ENCODE results near the gene PTPRM. TPM values are rescaled to one million over a fixed set of nuclear protein-coding genes. Genes with fewer than 3 reads are reported as not detected.

Gene PTPRM
- total RNA-seq, 1 experiment from 2014 or later, result 42.3 TPM

GRCh38 chr18:8037296-8037695, 470.2 kb downstream of the PTPRM start:
- H3K4me3 Mint-ChIP-seq (ENCODE audit: low read depth, unreplicated experiment), result no peak overlapping the region
- no peaks in the 10 kb centered on the region for H3K9me3 Mint-ChIP-seq (ENCODE audit: low read depth, unreplicated experiment)
- no peaks in the 10 kb centered on the region for H3K27me3 Mint-ChIP-seq (ENCODE audit: unreplicated experiment)
- H3K36me3 Mint-ChIP-seq (ENCODE audit: insufficient read depth, unreplicated experiment), result no peaks in the 10 kb centered on the region
- H3K27ac Mint-ChIP-seq (ENCODE audit: unreplicated experiment), result no peak overlapping the region
- intact Hi-C loops (cut with micrococcal nuclease; ENCODE audit: unreplicated experiment), result no loop called here
- H3K4me1 Mint-ChIP-seq (ENCODE audit: low read depth, unreplicated experiment), result no peaks in the 10 kb centered on the region
- DNase-seq, result no peak
- no peak for TF ChIP-seq CTCF (IDR thresholded peaks at IDR 0.05; ENCODE audit: unreplicated experiment)
- CTCF ChIA-PET, result interaction anchor here (0.9 kb wide), 1 partner anchor 247 kb away, joined by 3 read pairs; no protein-coding TSS in a partner anchor
- no TSS peak for BruUV-seq (replicated peaks)

- no peak for DNase-seq
- Mint-ChIP-seq H3K4me1 (ENCODE audit: low read depth, unreplicated experiment) (peaks cover under 1% of the 10 kb centered on the region), H3K4me3 (ENCODE audit: low read depth, unreplicated experiment) (no peak overlapping the region), H3K27ac (ENCODE audit: unreplicated experiment) (no peak overlapping the region), H3K36me3 (ENCODE audit: insufficient read depth, unreplicated experiment) (no peaks in the 10 kb centered on the region), H3K9me3 (ENCODE audit: low read depth, unreplicated experiment) (no peaks in the 10 kb centered on the region), H3K27me3 (ENCODE audit: unreplicated experiment) (no peaks in the 10 kb centered on the region)
- no TSS peak for BruUV-seq (replicated peaks)
- no peak for TF ChIP-seq CTCF (IDR thresholded peaks at IDR 0.05; ENCODE audit: unreplicated experiment)
- intact Hi-C loops (cut with micrococcal nuclease; ENCODE audit: unreplicated experiment), result no loop called here
- CTCF ChIA-PET, result no interaction called here
Measured at GRCh38 chr18:8040021-8040420, 472.9 kb downstream of the PTPRM start.

GRCh38 chr18:8041526-8042111, 474.5 kb downstream of the PTPRM start:
- no peak for TF ChIP-seq CTCF (IDR thresholded peaks at IDR 0.05; ENCODE audit: unreplicated experiment)
- CTCF ChIA-PET, result no interaction called here
- H3K4me1 Mint-ChIP-seq (ENCODE audit: low read depth, unreplicated experiment), result peaks cover 8% of the 10 kb centered on the region

GRCh38 chr18:8044004-8044403, 476.9 kb downstream of the PTPRM start:
- DNase-seq, result no peak
- Mint-ChIP-seq H3K36me3 (ENCODE audit: insufficient read depth, unreplicated experiment) (no peaks in the 10 kb centered on the region), H3K4me1 (ENCODE audit: low read depth, unreplicated experiment) (peaks cover 8% of the 10 kb centered on the region), H3K9me3 (ENCODE audit: low read depth, unreplicated experiment) (no peaks in the 10 kb centered on the region), H3K4me3 (ENCODE audit: low read depth, unreplicated experiment) (no peak overlapping the region), H3K27me3 (ENCODE audit: unreplicated experiment) (no peaks in the 10 kb centered on the region), H3K27ac (ENCODE audit: unreplicated experiment) (no peak overlapping the region)
- no TSS peak for BruUV-seq (replicated peaks)
- intact Hi-C loops (cut with micrococcal nuclease; ENCODE audit: unreplicated experiment), result no loop called here
- no peak for TF ChIP-seq CTCF (IDR thresholded peaks at IDR 0.05; ENCODE audit: unreplicated experiment)
- CTCF ChIA-PET, result no interaction called here

More at GRCh38 chr18:8041526-8042111, 474.5 kb downstream of the PTPRM start:
- Mint-ChIP-seq H3K27ac (ENCODE audit: unreplicated experiment) (no peak overlapping the region), H3K27me3 (ENCODE audit: unreplicated experiment) (no peaks in the 10 kb centered on the region), H3K9me3 (ENCODE audit: low read depth, unreplicated experiment) (no peaks in the 10 kb centered on the region), H3K36me3 (ENCODE audit: insufficient read depth, unreplicated experiment) (no peaks in the 10 kb centered on the region), H3K4me3 (ENCODE audit: low read depth, unreplicated experiment) (no peak overlapping the region)
- no TSS peak for BruUV-seq (replicated peaks)
- intact Hi-C loops (cut with micrococcal nuclease; ENCODE audit: unreplicated experiment), result no loop called here
- DNase-seq, result no peak

Data from Calu3 (cell line).